ENCODE data around the gene TMEM88. TPM values are rescaled to one million over a fixed set of nuclear protein-coding genes. Genes with fewer than 3 reads are reported as not detected.

Gene TMEM88
- total and polyA plus RNA-seq, 2 of the 8 experiments (the other 6 are each of a cell fraction or from before 2014, with no cell fraction given), result 0.69 to 8.8 TPM

- TF ChIP-seq CHD1 (IDR thresholded peaks at IDR 0.05; ENCODE audit: low read depth, low read length) (no peak), POLR2A (IDR thresholded peaks at IDR 0.05; ENCODE audit: control extremely low read depth in 1 of 2, low read depth in 2 of 2, low read length in 2 of 2) (no peak), BACH1 (IDR thresholded peaks at IDR 0.05; ENCODE audit: low read length) (no peak), POLR2AphosphoS5 (IDR thresholded peaks at IDR 0.05; ENCODE audit: low read depth, low read length) (no peak)
Observed at GRCh38 chr17:7837408-7838088, 17.3 kb upstream of the TMEM88 start (continued).
